PC-3 (cell line): ENCODE measurements around the gene OR52A1. TPM values are rescaled to one million over a fixed set of nuclear protein-coding genes. Genes with fewer than 3 reads are reported as not detected.

Experiments used
- ATAC-seq: fragments of 200-7000 bp; cut with Tn5 transposase; 2 replicates; pipeline ENCODE4 v1.9.1; 2020; ENCODE audit warnings: mild to moderate bottlenecking, moderate library complexity
- BruUV-seq: library from RNA; stranded (reverse); fragments of 400-500 nt; replicated peaks from 2 replicates; lab custom pipeline; 2021; lab: Mats Ljungman, UMichigan
- CTCF ChIA-PET: fragments of 300-600 bp; sonication (Branson Sonifier 250); formaldehyde crosslinking; loops from one replicate; lab custom pipeline; 2022; ENCODE audit warnings: antibody characterized with exemption; lab: Charles Lee
- POLR2A ChIA-PET: fragments of 300-600 bp; sonication (Branson Sonifier 250); formaldehyde crosslinking; loops from one replicate; lab custom pipeline; 2022; ENCODE audit warnings: antibody characterized with exemption; ENCODE audit not compliant: unreplicated experiment; lab: Charles Lee
- DNase-seq: peaks from one replicate; pipeline ENCODE4 v3.0.0-alpha.2; 2015
- H2AFZ ChIP-seq: fragments of 300-600 bp; sonication (generic); 2 replicates; pipeline ENCODE4 v1.6.0; 2016; ENCODE audit warnings: antibody characterized with exemption, low read length
- H3F3A ChIP-seq: fragments of 300-600 bp; sonication (generic); one replicate; pipeline ENCODE4 v1.6.0; 2017; ENCODE audit warnings: antibody characterized with exemption, low read length, control low read depth, mild to moderate bottlenecking; ENCODE audit not compliant: unreplicated experiment
- H3K27ac ChIP-seq: fragments of 300-600 bp; sonication (generic); 2 replicates; pipeline ENCODE4 v1.5.1; 2016; ENCODE audit warnings: mild to moderate bottlenecking, low read length
- H3K27me3 ChIP-seq: fragments of 300-600 bp; sonication (generic); 2 replicates; pipeline ENCODE4 v1.6.1; 2016; ENCODE audit warnings: low read length, mixed read lengths
- H3K36me3 ChIP-seq: fragments of 300-600 bp; sonication (generic); 2 replicates; pipeline ENCODE4 v1.6.1; 2016; ENCODE audit warnings: low read depth, mixed run types, low read length, mixed read lengths
- H3K4me1 ChIP-seq: fragments of 300-600 bp; sonication (generic); 2 replicates; pipeline ENCODE4 v1.5.1; 2016; ENCODE audit warnings: low read length; ENCODE audit not compliant: insufficient read depth
- H3K4me2 ChIP-seq: fragments of 300-600 bp; sonication (generic); 2 replicates; pipeline ENCODE4 v1.6.0; 2016; ENCODE audit warnings: low read length
- H3K4me3 ChIP-seq: fragments of 300-600 bp; sonication (generic); 2 replicates; pipeline ENCODE4 v1.5.1; 2016; ENCODE audit warnings: mild to moderate bottlenecking, low read length, mixed read lengths
- H3K79me2 ChIP-seq: fragments of 300-600 bp; sonication (generic); 2 replicates; pipeline ENCODE4 v1.6.1; 2017; ENCODE audit warnings: low read length, mixed read lengths
- H3K9ac ChIP-seq: fragments of 300-600 bp; sonication (generic); 2 replicates; pipeline ENCODE4 v1.6.0; 2016; ENCODE audit warnings: mild to moderate bottlenecking, low read length
- H3K9me2 ChIP-seq: fragments of 300-600 bp; sonication (generic); replicated peaks from 2 replicates; pipeline ENCODE4 v1.6.1; 2016; ENCODE audit warnings: mixed run types, low read length, mixed read lengths
- H3K9me3 ChIP-seq: fragments of 300-600 bp; sonication (generic); 2 replicates; pipeline ENCODE4 v1.6.1; 2016; ENCODE audit warnings: low read length, mixed read lengths
- H4K20me1 ChIP-seq: fragments of 300-600 bp; sonication (generic); 2 replicates; pipeline ENCODE4 v1.6.1; 2016; ENCODE audit warnings: low read length, mixed read lengths
- EZH2 ChIP-seq: fragments of 300-600 bp; sonication (generic); IDR thresholded peaks from one replicate; pipeline ENCODE4 v1.6.1; 2017; ENCODE audit warnings: antibody characterized with exemption, mild to moderate bottlenecking, low read length; ENCODE audit not compliant: unreplicated experiment
- EZH2phosphoT487 ChIP-seq: fragments of 300-600 bp; sonication (generic); IDR thresholded peaks from 2 replicates; pipeline ENCODE4 v1.6.1; 2018; ENCODE audit warnings: mild to moderate bottlenecking, antibody characterized with exemption, low read length, borderline replicate concordance
- intact Hi-C: fragments of 100-400 bp; cut with micrococcal nuclease; formaldehyde crosslinking; loops from 2 replicates; pipeline ENCODE4 v1.9.0; 2023
- total RNA-seq: library from RNA; depleted of rRNA; stranded (reverse); fragments of >200 nt; gene quantifications from 2 replicates; pipeline ENCODE4 v1.2.3, GENCODE V29; 2014
- TF ChIP-seq, protein P1 (sequence below): fragments of 300-600 bp; sonication (generic); conservative IDR thresholded peaks from 2 replicates; pipeline ENCODE4 v1.5.1; 2017; ENCODE audit warnings: antibody characterized with exemption, low read depth, mild to moderate bottlenecking, low read length

OR52A1 gene
- total RNA-seq, 1 experiment from 2014 or later: not detected

DNA sequence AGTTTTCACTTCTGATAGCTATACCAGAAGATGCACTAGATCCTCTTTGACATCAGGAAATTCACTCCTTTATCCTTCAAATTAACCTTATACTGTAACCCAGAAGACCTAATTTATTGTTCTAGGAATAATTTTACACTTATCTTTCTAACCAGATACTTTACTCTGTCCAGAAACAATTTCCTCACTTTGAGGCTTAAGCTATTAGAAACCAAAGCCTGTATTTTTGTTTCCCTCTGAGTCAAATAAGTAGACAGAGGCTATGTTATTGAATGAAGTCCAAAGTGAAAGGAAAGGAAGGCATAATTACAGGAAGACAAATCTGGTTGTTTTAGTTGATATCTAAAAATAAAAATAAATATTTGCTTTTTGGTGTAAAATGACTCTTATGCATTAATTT, 43.7 kb upstream of the OR52A1 start:
- Histone ChIP-seq H3K4me2 (no peak overlapping the region), H3K4me3 (no peak overlapping the region), H4K20me1 (no peaks in the 10 kb centered on the region), H3K27me3 (no peaks in the 10 kb centered on the region), H2AFZ (no peak overlapping the region), H3K79me2 (no peaks in the 10 kb centered on the region), H3K36me3 (no peaks in the 10 kb centered on the region), H3K27ac (no peak overlapping the region), H3K4me1 (no peaks in the 10 kb centered on the region), H3K9ac (no peak overlapping the region), H3K9me2 (no peaks in the 10 kb centered on the region), H3F3A (no peaks in the 10 kb centered on the region), H3K9me3 (no peaks in the 10 kb centered on the region)
- TF ChIP-seq EZH2: no peak
- TF ChIP-seq, protein P1, sequence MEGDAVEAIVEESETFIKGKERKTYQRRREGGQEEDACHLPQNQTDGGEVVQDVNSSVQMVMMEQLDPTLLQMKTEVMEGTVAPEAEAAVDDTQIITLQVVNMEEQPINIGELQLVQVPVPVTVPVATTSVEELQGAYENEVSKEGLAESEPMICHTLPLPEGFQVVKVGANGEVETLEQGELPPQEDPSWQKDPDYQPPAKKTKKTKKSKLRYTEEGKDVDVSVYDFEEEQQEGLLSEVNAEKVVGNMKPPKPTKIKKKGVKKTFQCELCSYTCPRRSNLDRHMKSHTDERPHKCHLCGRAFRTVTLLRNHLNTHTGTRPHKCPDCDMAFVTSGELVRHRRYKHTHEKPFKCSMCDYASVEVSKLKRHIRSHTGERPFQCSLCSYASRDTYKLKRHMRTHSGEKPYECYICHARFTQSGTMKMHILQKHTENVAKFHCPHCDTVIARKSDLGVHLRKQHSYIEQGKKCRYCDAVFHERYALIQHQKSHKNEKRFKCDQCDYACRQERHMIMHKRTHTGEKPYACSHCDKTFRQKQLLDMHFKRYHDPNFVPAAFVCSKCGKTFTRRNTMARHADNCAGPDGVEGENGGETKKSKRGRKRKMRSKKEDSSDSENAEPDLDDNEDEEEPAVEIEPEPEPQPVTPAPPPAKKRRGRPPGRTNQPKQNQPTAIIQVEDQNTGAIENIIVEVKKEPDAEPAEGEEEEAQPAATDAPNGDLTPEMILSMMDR: no peak
- no peak for TF ChIP-seq EZH2phosphoT487
- POLR2A ChIA-PET: no interaction called here
- CTCF ChIA-PET: no interaction called here
- ATAC-seq (no peak), DNase-seq (no peak)
- intact Hi-C loops: no loop called here
- no TSS peak for BruUV-seq

GRCh38 chr11:5197536-5197935, 43.0 kb upstream of the OR52A1 start:
- DNase-seq (no peak), ATAC-seq (no peak)
- POLR2A ChIA-PET: no interaction called here
- Histone ChIP-seq H3K4me2 (no peak overlapping the region), H2AFZ (no peak overlapping the region), H3K27me3 (no peaks in the 10 kb centered on the region), H3K79me2 (no peaks in the 10 kb centered on the region), H3K9me2 (no peaks in the 10 kb centered on the region), H3K9me3 (no peaks in the 10 kb centered on the region), H3F3A (no peaks in the 10 kb centered on the region), H4K20me1 (no peaks in the 10 kb centered on the region), H3K27ac (no peak overlapping the region), H3K9ac (no peak overlapping the region), H3K36me3 (no peaks in the 10 kb centered on the region), H3K4me1 (no peaks in the 10 kb centered on the region), H3K4me3 (no peak overlapping the region)
- no peak for TF ChIP-seq EZH2
- TF ChIP-seq, protein P1: no peak
- TF ChIP-seq EZH2phosphoT487: no peak
- CTCF ChIA-PET: no interaction called here
- intact Hi-C loops: no loop called here
- BruUV-seq: no TSS peak

DNA sequence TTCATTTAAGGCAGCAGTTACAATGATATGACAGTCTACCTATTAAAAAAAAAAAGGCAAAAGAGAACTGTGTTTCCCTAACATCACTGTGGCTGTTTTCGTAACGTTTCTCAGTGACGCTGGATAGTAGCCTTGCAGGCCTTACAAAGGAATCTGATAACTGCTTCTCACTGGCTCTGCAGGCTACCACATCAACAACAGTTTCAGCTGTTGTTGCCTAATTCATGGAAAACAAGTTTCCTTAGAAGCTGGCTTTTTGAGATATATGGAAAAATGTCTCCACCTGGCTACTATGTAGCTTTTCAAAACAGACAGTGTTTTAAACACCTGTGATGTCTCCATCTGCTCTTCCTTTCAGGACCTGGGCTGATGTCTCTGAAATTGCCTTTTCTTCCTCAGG, 42.2 kb upstream of the OR52A1 start:
- no peaks in the 10 kb centered on the region for H3K4me1 ChIP-seq
- ATAC-seq: no peak
- no peaks in the 10 kb centered on the region for H3F3A ChIP-seq
- no TSS peak for BruUV-seq
- intact Hi-C loops: no loop called here
- TF ChIP-seq EZH2phosphoT487 (no peak), EZH2 (no peak)
- TF ChIP-seq, protein P1: no peak
- ChIA-PET POLR2A (no interaction called here), CTCF (no interaction called here)
- no peak for DNase-seq
- no peaks in the 10 kb centered on the region for H3K9me3 ChIP-seq
- no peak overlapping the region for H3K4me3 ChIP-seq
- no peak overlapping the region for H2AFZ ChIP-seq
- H3K36me3 ChIP-seq: no peaks in the 10 kb centered on the region
- H3K79me2 ChIP-seq: no peaks in the 10 kb centered on the region
- H4K20me1 ChIP-seq: no peaks in the 10 kb centered on the region
- no peaks in the 10 kb centered on the region for H3K9me2 ChIP-seq
- H3K27ac ChIP-seq: no peak overlapping the region
- H3K9ac ChIP-seq: no peak overlapping the region
- H3K27me3 ChIP-seq: no peaks in the 10 kb centered on the region
- no peak overlapping the region for H3K4me2 ChIP-seq
